Activated CD4-positive, CD25-positive, alpha-beta regulatory T cell treated with anti-CD3 and anti-CD28 coated beads, Interleukin-2, amount 50 U/mL, for 72 hours (primary cell): ENCODE results near the gene POLR3E.
"Not testable (repeated sequence)": the region's sequence is repeated elsewhere in the genome, so short reads cannot be mapped to it uniquely, and the experiment has no call there.

Experiments
- DNase-seq: peaks from one replicate; pipeline ENCODE4 v3.0.0; 2021

POLR3E gene

DNA sequence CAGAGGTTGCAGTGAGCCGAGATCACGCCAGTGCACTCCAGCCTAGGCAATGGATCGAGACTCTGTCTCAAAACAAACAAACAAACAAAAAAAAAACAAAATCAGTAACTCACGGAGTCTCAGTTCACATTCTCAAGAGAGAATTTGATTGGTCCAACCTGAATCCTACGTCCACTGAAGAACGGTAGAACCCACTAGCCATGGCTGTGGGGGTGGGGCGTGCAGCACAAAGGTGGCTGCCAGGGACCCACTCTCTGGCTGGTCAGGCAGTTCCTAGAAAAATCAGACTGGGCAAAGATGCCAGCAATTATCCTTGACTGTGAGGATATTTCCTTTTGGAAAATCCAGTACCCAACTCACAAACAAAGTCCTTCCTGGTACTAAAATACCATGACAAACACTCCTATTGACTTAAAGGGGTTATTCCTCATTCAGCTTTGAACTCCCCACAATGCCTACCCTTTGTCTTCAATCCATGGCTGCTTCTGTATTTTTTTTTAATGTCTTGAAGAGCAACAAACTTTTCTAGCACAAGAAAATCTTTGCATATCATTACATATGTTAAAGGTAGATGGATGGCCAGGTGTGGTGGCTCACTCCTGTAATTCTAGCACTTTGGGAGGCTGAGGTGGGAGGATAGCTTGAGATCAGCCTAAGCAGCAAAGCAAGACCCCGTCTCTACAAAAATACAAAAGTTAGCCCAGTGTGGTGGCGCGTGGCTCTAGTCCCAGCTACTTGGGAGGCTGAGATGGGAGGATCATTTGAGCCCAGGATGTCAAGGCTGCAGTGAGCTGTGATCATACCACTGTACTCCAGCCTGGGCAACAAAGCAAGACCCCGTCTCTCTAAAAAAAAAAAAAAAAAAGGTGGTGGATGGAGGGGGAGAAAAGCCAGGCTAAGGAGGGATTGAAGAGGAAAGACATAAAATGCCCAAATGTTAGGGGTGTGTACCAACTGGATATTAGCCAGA, 3.8 kb upstream of the POLR3E start:
- DNase-seq = no peak

DNA sequence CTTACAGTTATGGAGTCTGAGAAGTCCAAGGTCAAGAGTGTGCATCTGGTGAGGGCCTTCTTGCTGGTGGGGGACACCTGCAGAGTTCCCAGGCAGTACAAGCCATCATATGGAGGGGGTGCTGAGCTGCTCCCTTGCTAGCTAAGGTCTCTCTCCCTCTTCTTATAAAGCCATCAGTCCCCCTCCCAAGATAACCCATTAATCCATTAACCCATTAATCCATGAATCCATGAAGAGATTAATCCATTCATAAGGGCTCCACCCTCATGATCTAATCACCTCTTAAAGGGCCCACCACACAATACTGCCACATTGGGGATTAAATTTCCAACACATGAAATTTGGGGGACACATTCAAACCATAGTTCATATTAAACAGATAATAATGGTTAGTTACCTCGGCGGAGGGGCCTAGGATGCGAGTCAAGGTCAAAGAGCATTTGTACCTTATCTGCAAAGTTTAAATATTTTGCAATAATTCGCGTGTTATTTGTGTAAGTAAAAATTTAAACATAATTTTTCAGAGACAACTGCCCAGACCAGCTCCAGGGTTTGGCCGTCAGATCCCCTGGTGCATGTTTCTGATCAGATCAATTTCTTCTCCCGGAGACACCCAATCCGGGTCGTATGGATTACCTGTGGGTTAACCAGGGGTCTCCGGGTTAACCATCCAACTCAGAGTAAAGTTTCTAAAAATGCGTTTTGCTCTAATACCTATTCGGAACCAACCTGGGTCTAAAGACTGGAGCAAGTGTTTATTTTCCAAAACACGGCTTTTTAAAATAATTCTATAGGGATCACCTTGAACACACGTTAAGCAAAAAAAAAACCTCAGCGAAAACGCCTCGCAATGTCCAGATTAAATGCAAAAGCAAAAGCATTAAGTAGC, 740 bp upstream of the POLR3E start:
- no peak for DNase-seq

DNA sequence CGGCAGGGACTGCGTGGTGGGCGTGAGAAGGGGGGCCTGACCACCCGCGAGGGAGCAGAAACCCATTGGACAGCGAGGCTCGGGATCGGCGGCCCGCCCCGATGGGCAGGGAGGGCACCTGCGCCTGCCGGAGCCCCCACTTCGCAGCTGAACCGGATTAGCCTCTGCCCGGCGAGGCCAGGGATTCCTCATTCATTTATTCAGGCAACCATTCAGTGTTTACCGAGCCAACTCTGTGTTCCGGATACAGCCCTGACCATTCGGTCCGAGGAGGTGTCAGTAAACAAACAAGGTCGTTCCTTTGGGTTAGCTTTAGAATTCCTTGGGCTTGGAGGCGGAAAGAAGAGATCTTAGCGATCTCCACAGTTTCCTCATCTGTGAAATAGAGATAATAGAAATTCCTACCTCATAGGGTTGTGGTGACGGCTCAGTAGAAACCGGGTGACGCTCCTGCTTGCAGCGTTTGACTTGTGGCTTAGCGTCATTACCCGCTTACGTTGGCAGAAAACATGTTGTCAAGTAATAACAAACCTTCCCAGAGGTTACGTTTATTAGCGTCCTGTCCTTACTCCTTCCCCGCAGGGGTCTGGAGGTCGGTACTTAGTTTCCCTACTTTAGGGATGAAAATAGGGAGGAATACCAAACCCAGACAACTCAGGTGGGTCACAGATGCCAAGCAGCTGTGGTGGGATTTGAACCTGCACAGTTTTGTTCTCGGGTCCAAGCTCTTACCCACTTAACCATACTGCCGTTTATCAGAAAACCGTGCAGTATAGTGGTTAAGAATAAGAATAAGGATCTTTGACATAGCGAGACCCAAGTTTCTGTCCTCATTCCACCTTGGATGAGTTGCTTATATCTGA, 893 bp downstream of the POLR3E start:
- peak; percentile 67 for DNase-seq

DNA sequence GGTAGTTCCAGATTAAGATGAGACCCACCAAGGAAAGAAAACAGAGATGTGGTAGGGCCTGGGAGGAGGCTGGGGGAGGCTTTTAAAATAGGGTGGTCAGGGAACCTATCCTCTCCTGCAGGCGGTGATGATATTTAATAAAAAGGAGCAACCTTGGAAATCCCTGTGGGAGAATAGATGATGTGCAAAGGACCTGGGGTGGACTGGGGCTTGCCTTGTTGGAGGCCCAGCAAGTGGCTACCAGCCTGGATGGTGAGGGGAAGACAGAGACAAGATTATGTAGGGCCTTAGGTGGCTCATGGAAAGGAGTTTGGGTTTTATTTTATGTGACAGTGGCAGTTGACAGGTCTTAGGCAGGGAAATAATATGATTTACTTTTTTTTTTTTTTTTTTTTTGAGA, 1.8 kb downstream of the POLR3E start:
- no peak for DNase-seq

DNA sequence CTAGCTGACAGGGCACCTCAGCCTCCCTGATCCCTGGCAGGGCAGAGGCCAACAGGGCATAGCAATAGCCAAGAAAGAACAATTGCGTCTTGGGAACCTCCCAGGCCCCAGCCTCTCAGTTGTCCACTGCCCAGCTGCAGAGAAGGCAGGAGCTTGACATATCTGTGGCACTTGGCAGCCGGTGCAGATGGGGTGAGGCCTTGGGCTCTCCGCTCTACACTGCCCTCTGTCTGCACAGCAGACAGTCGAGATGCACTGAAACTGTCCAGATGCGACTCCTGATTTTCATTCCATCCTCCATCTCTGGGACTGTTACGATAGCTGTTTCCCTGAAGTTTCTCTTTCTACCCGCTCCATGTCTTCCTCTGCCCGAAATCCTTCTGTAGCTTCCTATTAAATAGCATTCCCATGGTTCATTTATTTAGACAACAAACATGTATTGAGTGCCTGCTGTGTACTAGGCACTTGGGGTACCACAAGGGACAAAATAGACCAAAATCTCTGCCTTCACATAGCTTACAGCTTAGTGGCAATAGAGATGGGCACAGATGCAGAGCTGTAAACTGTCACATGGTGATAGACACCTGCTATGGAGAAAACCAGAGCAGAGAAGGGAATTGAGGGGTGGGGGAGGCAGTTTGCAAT, 3.3 kb downstream of the POLR3E start:
- DNase-seq = peak; percentile 46

DNA sequence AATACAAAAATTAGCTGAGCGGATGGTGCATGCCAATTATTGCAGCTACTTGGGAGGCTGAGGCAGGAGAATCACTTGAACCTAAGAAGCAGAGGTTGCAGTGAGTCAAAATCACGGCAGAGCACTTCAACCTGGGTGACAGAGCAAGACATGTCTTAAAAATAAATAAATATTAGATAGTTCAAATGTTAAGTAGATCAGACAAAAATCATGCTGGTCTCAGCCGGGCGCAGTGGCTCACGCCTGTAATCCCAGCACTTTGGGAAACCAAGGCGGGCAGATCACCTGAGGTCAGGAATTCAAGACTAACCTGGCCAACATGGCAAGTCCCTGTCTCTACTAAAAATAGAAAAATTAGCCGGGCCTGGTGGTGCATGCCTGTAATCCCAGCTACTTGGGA, 4.2 kb downstream of the POLR3E start:
- not testable (repeated sequence) for DNase-seq

DNA sequence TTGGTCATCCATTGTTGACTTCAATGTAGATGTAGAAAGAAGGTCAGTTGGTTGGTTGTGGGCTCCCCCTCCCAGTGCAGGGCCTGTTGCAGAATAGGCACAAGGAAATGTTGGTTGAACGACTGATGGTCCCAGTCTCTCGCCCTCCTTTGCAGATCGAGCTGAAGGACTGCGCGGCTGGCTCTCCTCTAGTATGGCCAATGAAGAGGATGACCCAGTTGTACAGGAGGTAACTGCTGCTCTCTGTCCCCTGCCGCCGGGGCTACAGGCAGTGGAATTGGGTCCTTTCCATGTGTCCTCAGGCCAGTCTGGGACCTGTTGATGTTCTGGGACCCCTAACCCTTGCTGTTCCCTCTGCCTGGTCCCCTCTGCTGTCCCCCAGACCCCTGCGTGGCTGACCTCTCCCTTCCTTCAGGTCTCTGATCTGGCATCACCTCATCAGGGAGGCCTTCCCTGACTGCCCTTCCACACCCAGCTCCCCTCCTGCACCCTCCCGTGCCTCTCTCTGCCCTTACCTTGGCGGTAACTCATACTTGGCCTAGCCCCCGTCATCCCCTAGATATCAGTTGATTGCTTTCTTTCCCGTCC, 5.7 kb downstream of the POLR3E start:
- no peak for DNase-seq

DNA sequence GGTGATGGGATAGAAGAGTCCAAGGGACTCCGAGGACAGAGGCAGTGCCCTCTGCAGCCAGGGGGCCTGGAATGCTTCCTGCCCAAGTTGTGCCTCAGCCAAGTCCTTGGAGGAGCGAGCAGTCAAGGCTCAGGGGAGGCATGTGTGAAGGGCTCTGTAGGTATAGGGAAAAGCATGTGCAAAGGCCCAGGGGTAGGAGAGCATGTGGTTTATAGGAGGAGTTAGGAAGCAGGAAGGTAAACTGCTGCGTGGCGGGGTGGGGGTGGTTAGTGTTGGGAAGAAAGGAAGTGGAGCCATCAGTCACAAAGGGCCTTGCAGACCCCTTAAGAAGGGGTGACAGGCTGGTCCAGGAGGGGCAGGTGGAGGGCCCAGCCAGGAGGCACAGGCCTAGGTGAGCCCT, 7.2 kb downstream of the POLR3E start:
- no peak for DNase-seq

DNA sequence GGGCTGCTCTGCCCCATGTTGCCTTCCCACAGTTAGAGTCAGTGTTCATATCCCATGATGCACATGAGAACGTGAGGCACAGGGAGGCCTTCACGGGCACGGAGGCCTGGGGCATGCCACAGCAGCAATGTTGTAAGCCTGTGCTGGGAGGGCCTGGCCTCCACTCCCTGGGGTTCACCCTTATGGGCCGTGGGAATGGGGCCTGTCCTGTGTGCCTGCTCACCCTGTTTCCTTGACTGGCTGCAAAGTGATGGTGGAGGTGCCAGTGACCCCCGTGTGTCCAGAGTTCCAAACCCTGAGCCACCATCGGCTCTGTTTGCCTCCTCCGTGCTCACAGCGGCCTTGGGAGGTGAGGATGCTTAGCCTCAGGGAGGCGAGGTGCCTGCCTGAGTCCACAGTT, 9.6 kb downstream of the POLR3E start:
- no peak for DNase-seq

DNA sequence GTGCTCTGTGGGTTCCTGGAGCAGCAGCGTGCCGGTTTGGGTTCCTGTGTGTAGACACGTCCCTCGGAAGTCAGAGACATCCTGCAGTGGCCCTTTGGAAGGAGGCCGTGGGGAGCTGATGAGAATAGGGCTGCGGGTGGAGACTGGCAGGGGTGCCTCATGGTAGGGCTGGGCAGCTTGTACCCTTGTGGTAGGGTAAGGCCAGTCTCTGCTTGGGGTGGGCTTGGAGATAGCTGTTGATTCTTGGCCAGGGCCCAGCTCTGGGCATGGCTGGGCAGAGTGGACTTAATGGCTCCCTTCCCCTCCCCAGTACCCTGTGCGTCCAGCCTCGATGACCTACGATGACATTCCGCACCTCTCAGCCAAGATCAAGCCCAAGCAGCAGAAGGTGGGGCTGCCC, 10.6 kb downstream of the POLR3E start:
- DNase-seq = no peak

DNA sequence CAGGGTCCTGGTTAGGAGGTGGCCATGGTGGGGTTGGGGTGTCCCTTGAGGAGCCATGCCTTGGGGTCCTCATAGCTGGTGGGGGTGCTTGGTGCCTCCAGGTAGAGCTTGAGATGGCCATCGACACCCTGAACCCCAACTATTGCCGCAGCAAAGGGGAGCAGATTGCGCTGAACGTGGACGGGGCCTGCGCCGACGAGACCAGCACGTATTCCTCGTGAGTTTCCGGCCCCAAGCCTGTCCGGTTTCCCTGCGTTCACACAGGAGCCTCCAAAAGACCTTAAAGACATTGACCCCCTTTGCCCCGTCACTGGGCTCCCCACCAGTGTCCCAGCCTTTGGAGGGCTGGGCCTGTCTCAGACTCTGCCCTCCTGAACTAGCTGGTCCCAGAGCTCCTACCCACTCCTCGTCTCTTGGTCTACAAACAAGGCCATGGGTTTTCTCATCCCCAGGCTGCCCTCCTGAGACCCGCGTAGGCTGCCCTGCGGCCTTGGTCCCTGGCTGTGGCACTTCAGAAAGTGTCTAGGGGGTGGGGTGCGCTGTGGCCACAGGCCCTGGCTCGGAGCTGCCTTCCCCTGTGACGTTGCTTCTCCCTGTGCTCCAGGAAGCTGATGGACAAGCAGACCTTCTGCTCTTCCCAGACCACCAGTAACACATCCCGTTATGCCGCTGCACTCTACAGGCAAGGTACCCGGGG, 11.8 kb downstream of the POLR3E start:
- DNase-seq = no peak

DNA sequence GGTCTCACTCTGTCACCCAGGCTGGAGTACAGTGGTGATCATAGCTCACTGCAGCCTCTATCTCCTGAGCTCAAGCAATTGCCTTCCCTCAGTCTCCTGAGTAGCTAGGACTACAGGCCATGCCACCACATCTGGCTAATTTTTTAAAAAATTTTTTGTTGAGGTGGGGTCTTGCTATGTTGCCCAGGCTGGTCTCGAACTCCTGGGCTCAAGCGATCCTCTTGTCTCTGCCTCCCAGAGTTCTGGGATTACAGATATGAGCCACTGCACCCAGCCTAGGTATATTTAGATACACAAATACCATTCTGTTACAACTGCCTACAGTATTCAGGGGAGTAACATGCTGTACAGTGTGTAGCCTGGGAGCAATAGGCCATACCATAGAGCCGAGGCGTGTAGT, 14.3 kb downstream of the POLR3E start:
- DNase-seq = no peak

DNA sequence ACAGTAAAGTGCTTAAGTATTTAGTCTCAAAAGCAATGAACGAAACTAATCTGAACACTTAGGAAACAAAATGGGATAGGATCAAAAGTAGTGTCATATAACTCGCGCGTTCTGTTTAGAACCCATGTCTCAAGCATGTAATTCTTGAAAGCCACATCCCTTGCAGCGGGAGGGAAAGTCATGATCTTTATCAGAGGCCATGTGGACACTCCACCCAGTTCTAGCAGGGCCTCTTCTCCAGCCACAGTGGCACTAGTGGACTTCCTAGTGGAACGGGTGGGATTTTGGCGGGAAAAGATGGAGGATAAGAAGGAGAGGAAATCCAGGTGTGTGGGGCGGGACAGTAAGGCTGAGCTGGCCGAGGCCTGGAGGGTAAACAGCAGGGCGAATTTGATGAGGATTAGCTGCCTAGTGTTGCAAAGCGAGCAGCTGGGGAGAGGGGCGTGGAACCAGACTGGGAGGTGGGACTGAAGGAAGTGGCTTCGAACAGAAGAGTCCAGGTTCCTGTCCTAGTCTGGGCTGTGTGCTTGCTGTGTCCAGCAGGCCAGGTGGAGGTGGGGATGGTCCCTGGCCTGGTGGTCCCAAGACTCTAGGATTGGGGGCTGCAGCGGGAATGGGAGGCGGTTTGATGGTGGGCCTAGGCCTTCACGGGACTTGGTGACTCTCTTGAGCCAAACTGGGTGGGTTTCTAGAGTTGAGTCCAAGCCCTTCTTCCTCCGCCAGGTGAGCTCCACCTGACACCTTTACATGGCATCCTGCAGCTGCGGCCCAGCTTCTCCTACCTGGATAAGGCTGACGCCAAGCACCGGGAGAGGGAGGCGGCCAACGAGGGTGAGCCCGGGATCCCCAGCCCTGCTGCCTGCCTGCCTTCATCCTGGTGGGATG, 15.9 kb downstream of the POLR3E start:
- DNase-seq = no peak

DNA sequence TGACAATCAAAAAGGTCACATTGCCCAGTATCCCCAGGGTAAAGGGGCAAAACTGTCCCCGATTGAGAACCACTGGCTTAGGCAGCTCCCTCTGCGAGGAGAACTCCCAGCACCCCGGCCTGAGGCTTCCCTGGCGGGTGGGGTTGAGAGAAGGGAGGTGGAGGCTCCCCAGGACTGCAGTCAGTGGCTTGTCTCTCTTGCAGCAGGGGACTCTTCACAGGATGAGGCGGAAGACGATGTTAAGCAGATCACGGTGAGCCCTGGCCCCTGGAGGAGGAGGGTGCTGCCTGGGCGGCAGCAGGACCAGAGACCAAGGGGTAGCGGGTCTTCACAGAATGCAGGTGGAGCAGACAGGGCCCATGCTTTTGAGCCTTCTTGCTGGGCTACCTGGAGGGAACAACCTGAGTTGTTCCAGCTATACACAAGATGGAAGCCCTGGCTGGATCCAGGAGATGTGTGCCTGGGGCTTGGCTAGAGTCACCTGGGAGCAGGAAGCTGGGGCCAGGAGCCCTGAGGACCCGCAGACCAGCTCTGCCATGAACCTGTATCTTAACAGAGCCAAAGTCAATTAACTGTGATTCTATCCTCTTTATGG, 16.8 kb downstream of the POLR3E start:
- no peak for DNase-seq

DNA sequence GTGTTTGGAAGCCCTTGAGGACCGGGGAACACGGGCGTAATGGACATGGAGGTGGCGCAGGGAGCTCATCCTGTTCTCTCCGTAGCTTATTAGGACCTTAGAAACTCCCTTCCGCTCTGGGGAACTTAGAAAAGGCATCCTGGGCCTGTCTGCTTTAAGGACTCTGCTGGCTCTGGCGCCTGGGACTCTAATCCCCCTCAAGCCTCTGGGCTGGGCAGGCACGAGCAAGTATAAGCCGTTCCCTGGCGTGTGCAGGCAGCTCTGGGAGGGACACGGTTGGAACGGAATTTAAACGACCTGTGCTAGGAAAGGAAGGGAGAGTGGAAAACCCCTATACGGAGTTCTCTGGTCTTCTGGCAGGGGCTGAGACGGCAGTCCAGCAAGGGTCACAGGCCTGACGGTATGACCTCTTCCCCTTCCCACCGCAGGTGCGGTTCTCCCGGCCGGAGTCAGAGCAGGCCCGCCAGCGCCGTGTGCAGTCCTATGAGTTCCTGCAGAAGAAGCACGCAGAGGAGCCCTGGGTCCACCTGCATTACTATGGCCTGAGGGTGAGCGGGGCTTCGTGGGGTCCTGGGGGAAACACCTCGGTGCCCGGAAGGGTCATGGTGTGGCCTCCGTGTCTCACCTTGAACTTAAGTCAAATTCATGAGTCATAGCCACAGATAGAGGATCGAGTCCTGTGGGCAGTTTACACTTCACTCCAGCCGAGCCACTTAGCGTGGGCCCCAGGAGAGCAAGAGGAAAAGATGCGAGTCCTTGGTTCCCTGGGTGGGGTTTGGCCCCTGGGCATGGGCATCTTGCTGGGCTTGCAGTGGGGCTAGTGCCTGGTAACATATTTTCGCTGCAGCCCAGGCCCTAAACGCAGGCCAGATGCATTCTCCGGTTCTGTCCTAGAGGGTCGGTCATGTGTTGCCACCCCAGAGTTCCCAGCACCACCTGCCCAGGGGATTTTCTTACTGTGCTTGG, 17.7 kb downstream of the POLR3E start:
- DNase-seq = no peak

DNA sequence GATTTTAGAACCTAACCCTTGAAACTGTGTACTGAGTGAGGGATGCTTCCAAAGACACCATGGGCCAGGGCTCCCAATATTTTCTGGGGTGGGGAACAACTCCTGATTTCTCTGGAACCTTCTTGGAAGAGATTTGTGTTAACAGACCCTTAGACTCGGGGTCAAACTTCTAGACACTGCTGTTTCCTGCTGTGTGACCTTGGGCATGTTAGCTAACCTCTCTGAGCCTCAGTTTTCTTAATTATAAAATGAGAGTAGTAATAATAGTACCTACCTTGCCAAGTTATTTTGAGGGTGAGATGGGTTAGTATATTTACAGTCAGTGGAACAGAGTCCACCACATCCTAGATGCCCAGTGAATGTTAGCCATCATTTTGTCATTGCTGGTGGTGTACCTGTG, 18.8 kb downstream of the POLR3E start:
- DNase-seq = no peak

DNA sequence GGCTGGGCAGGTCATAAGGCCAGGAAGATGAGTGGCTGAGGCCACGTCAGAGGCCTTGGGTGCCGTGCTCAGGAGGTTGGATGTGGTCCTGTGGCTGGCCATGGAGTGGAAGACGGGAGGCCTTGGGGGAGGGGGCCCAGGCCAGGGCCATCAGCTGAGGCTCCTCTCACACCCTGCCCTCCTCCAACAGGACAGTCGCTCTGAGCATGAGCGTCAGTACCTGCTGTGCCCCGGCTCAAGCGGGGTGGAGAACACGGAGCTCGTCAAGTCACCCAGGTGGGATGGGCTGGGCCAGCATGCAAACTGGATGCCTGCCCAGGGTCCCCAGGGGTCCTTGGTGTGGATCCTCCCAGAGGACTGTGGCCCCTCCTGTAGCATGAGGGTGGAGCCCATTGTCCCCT, 19.2 kb downstream of the POLR3E start:
- DNase-seq = no peak

DNA sequence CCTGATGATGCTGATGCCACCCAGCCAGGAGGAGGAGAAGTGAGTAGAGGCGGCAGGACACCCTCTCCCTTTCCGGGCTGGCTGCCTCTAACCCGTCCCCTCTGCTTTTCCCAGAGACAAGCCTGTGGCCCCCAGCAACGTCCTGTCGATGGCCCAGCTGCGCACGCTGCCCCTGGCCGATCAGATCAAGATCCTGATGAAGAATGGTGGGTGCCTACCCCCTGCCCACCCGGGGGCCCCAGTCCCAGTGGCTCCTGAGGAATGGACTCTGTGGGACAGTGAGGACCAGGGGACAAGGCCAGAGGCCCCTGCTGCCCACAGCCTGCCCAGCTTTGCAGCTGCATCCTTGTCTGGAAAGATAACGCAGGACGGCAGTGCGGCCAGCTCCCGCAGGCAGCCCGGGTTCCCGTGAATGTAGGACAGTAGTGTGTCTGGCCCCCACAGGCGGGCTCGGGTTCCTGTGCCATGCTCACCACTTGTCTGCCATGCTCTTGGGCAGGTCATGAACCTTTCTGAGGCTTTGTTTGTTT, 19.9 kb downstream of the POLR3E start:
- DNase-seq = no peak
